HG02610 (cell line): ENCODE data around the gene GOLGA1.
"Not testable (repeated sequence)": the region's sequence is repeated elsewhere in the genome, so short reads cannot be mapped to it uniquely, and the experiment has no call there.

Experiments
- ATAC-seq: cut with Tn5 transposase; IDR thresholded peaks from one replicate; pipeline ENCODE4 v1.9.1; 2021; ENCODE audit warnings: mild to moderate bottlenecking, moderate library complexity; ENCODE audit not compliant: unreplicated experiment

GOLGA1 gene

GRCh38 chr9:124838567-124839275, 102.2 kb downstream of the GOLGA1 start:
- ATAC-seq = not testable (repeated sequence)

GRCh38 chr9:124838132-124838531, 102.8 kb downstream of the GOLGA1 start:
- not testable (repeated sequence) for ATAC-seq

- ATAC-seq = no peak
These were observed 105.8 kb downstream of the GOLGA1 start for GRCh38 chr9:124835026-124835557.

- ATAC-seq = no peak
These were observed 106.3 kb downstream of the GOLGA1 start for GRCh38 chr9:124834591-124834990.

GRCh38 chr9:124831642-124832364, 109.1 kb downstream of the GOLGA1 start:
- ATAC-seq = no peak

GRCh38 chr9:124830593-124830992, 110.3 kb downstream of the GOLGA1 start:
- ATAC-seq = no peak

GRCh38 chr9:124829334-124829669, 111.6 kb downstream of the GOLGA1 start:
- ATAC-seq = no peak

- no peak for ATAC-seq
These were observed 112.2 kb downstream of the GOLGA1 start for GRCh38 chr9:124828489-124829333.
